ENCODE data around the gene AIF1L. TPM values are rescaled to one million over a fixed set of nuclear protein-coding genes. Genes with fewer than 3 reads are reported as not detected.

Gene AIF1L
- total RNA-seq, 2 donors from 2014 or later: 18.8 to 21.9 TPM

DNA sequence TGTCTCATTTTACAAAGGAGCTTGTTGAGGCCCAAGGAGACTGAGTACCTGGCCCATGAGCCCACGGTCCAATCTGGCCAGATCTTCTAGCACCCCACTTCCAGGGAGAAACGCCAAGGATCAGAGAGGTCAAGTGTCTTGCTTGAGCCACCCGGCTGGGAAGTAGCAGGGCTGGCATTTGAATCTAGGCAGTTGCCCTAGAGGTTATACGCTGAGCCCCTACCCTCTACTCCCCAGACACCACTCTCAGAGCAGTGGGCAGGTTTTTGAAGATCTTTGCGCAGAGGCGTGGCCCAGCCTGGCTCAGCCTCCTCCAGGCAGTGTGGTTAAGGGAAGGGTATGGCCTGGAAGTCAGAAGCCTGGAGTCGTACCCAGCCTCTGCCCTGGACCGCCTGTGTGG is 23.3 kb downstream of the AIF1L start:
- TF ChIP-seq, protein P1, sequence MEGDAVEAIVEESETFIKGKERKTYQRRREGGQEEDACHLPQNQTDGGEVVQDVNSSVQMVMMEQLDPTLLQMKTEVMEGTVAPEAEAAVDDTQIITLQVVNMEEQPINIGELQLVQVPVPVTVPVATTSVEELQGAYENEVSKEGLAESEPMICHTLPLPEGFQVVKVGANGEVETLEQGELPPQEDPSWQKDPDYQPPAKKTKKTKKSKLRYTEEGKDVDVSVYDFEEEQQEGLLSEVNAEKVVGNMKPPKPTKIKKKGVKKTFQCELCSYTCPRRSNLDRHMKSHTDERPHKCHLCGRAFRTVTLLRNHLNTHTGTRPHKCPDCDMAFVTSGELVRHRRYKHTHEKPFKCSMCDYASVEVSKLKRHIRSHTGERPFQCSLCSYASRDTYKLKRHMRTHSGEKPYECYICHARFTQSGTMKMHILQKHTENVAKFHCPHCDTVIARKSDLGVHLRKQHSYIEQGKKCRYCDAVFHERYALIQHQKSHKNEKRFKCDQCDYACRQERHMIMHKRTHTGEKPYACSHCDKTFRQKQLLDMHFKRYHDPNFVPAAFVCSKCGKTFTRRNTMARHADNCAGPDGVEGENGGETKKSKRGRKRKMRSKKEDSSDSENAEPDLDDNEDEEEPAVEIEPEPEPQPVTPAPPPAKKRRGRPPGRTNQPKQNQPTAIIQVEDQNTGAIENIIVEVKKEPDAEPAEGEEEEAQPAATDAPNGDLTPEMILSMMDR (IDR thresholded peaks at IDR 0.05): no peak
- no peak overlapping the region for H3K27ac ChIP-seq

DNA sequence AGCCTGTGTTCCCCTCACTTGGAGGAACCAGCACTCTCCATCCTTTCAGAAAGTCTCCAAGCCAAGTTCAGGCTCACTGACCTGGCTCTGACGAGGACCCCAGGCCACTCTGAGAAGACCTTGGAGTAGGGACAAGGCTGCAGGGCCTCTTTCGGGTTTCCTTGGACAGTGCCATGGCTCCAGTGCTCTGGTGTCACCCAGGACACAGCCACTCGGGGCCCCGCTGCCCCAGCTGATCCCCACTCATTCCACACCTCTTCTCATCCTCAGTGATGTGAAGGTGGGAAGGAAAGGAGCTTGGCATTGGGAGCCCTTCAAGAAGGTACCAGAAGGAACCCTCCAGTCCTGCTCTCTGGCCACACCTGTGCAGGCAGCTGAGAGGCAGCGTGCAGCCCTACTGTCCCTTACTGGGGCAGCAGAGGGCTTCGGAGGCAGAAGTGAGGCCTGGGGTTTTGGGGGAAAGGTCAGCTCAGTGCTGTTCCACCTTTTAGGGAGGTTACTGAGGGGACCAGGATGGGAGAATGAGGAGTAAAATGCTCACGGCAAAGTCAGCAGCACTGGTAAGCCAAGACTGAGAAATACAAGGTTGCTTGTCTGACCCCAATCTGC is 24.4 kb downstream of the AIF1L start:
- ATAC-seq (ENCODE audit: insufficient number of reproducible peaks, low FRiP score, low read depth): no peak
- H3K4me1 ChIP-seq (ENCODE audit: control insufficient read depth in 1 of 2, low read depth in 2 of 2): peaks cover 14 to 20% of the 10 kb centered on the region in 2 donors
- no peak overlapping the region for H3K4me3 ChIP-seq
- no peak overlapping the region for H3K27ac ChIP-seq
- no peaks in the 10 kb centered on the region for H3K27me3 ChIP-seq (replicated peaks; ENCODE audit: insufficient read depth)
- TF ChIP-seq, protein P1 (IDR thresholded peaks at IDR 0.05): no peak
- no peak for DNase-seq (ENCODE audit: low spot score)
- H3K9me3 ChIP-seq: no peaks in the 10 kb centered on the region
- no peaks in the 10 kb centered on the region for H3K36me3 ChIP-seq

More for the DNA sequence above, 23.3 kb downstream of the AIF1L start:
- Histone ChIP-seq H3K4me3 (no peak overlapping the region), H3K27me3 (replicated peaks; ENCODE audit: insufficient read depth) (no peaks in the 10 kb centered on the region), H3K9me3 (no peaks in the 10 kb centered on the region), H3K36me3 (no peaks in the 10 kb centered on the region), H3K4me1 (ENCODE audit: control insufficient read depth in 1 of 2, low read depth in 2 of 2) (peaks cover 12 to 17% of the 10 kb centered on the region in 2 donors)
- ATAC-seq (ENCODE audit: insufficient number of reproducible peaks, low FRiP score, low read depth) (no peak), DNase-seq (ENCODE audit: low spot score) (no peak)

DNA sequence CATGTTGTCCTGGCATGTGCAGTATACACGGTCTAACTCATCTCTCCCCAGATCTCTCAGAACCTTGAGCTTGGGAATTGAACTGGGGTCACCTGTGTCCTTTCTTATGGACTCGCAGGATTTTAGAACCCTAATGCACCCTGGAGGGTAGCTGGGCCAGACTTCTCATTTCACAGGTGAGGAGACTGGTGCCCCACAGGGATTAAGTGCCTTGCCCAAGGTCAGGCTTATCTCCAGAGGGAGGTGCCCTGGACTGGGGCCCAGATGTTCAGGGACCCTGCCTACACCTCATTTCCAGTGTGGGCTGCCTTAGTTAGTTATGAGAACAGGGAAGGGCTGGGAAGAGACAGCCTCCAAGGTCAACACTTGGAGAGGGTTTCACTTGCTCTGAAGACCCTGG is 25.0 kb downstream of the AIF1L start:
- Histone ChIP-seq H3K9me3 (no peaks in the 10 kb centered on the region), H3K27ac (no peak overlapping the region), H3K4me3 (no peak overlapping the region), H3K4me1 (ENCODE audit: control insufficient read depth in 1 of 2, low read depth in 2 of 2) (peaks cover 18 to 24% of the 10 kb centered on the region in 2 donors), H3K27me3 (replicated peaks; ENCODE audit: insufficient read depth) (no peaks in the 10 kb centered on the region), H3K36me3 (no peaks in the 10 kb centered on the region)
- DNase-seq (ENCODE audit: low spot score) (no peak), ATAC-seq (ENCODE audit: insufficient number of reproducible peaks, low FRiP score, low read depth) (no peak)
- TF ChIP-seq, protein P1 (IDR thresholded peaks at IDR 0.05): no peak

DNA sequence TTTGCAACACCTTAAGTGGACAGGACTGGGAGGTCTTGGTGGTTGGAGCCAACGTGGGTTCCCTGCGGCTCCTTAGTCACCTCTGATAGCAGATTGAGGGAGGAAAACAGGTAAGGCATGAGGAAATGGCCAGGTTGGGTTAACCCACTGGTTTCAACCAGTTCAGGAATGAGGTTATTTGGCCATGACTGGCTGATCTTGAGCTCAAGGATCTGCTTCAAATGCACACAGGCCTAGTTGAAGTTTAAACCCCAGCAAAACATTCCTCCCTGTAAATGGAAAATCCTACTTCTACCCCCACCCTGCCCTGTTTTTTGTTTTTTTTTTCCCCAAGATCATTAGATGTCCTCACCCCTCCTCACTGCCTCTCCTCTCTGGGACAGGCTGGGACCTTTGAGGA is 25.8 kb downstream of the AIF1L start:
- Histone ChIP-seq H3K36me3 (no peaks in the 10 kb centered on the region), H3K4me1 (ENCODE audit: control insufficient read depth in 1 of 2, low read depth in 2 of 2) (peaks cover 20 to 27% of the 10 kb centered on the region in 2 donors), H3K4me3 (no peak overlapping the region), H3K27me3 (replicated peaks; ENCODE audit: insufficient read depth) (no peaks in the 10 kb centered on the region), H3K9me3 (no peaks in the 10 kb centered on the region), H3K27ac (no peak overlapping the region)
- TF ChIP-seq, protein P1 (IDR thresholded peaks at IDR 0.05): no peak
- no peak for DNase-seq (ENCODE audit: low spot score)
- no peak for ATAC-seq (ENCODE audit: insufficient number of reproducible peaks, low FRiP score, low read depth)

DNA sequence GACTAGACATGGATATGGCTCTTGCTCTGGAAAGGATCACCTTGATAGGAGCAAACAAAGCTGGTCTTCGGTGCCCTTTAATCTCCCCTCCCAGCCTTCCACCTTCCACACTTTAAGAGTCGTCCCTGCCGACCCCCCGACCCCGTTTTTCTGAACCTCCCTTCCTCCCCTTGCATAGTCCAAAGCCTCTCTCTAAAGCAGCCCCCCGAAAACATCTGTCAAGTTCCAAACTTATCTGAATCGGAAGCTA is 28.6 kb downstream of the AIF1L start:
- peak; percentile 22 for ATAC-seq (ENCODE audit: insufficient number of reproducible peaks, low FRiP score, low read depth)
- Histone ChIP-seq H3K4me3 (peak overlapping the region; percentile 98), H3K27me3 (replicated peaks; ENCODE audit: insufficient read depth) (no peaks in the 10 kb centered on the region), H3K4me1 (ENCODE audit: control insufficient read depth in 1 of 2, low read depth in 2 of 2) (peaks cover 17% of the 10 kb centered on the region in 2 donors), H3K27ac (peak overlapping the region; percentile 84 to 87), H3K9me3 (no peaks in the 10 kb centered on the region), H3K36me3 (peaks cover 24% of the 10 kb centered on the region)
- no peak for DNase-seq (ENCODE audit: low spot score)
- TF ChIP-seq, protein P1 (IDR thresholded peaks at IDR 0.05): no peak
